COLO668 (cell line): ENCODE measurements around the gene MBD3L1.
A peak's percentile ranks its signal among the peaks of the same experiment; 100 is the strongest.

Experiments
- DNase-seq: peaks from one replicate; lab custom pipeline; 2025; ENCODE audit not compliant: unreplicated experiment; lab: John Stamatoyannopoulos, UW

Gene MBD3L1

GRCh38 chr19:8832132-8833021 lies at the start of gene MBD3L1, which contains the start of gene ZNF558:
MBD3L1 (plus strand) TSS chr19:8832377; CDS start chr19:8842679, 10,302 bp downstream.
ZNF558 (minus strand) TSS chr19:8832304; CDS start chr19:8822659, 9,645 bp downstream.
- DNase-seq, result peak; percentile 96

GRCh38 chr19:8794823-8795222 lies 37.4 kb upstream of the MBD3L1 start:
- DNase-seq, result no peak

- DNase-seq, result no peak
Observed at GRCh38 chr19:8806661-8807060, 25.5 kb upstream of the MBD3L1 start.

- no peak for DNase-seq
Observed at GRCh38 chr19:8811315-8812172, 20.6 kb upstream of the MBD3L1 start.

- no peak for DNase-seq
Observed at GRCh38 chr19:8814176-8814575, 18.0 kb upstream of the MBD3L1 start.

- DNase-seq, result no peak
Observed at GRCh38 chr19:8815780-8816179, 16.4 kb upstream of the MBD3L1 start.

- no peak for DNase-seq
Observed at GRCh38 chr19:8820234-8820633, 11.9 kb upstream of the MBD3L1 start.

- DNase-seq, result no peak
Observed at GRCh38 chr19:8821748-8822241, 10.4 kb upstream of the MBD3L1 start.

GRCh38 chr19:8826371-8826770 lies 5.8 kb upstream of the MBD3L1 start:
- DNase-seq, result peak; percentile 15

GRCh38 chr19:8827277-8827676 lies 4.9 kb upstream of the MBD3L1 start:
- no peak for DNase-seq

GRCh38 chr19:8831373-8831772 lies 804 bp upstream of the MBD3L1 start:
- no peak for DNase-seq

- DNase-seq, result no peak
Observed at GRCh38 chr19:8831832-8832131, 395 bp upstream of the MBD3L1 start.

GRCh38 chr19:8835446-8835845 lies 3.3 kb downstream of the MBD3L1 start:
- DNase-seq, result no peak

- no peak for DNase-seq
Observed at GRCh38 chr19:8835877-8836276, 3.7 kb downstream of the MBD3L1 start.

- no peak for DNase-seq
Observed at GRCh38 chr19:8840708-8841107, 8.5 kb downstream of the MBD3L1 start.

- DNase-seq, result no peak
Observed at GRCh38 chr19:8846819-8847218, 14.6 kb downstream of the MBD3L1 start.

- no peak for DNase-seq
Observed at GRCh38 chr19:8849232-8849631, 17.1 kb downstream of the MBD3L1 start.

- no peak for DNase-seq
Observed at GRCh38 chr19:8850488-8850887, 18.3 kb downstream of the MBD3L1 start.

- DNase-seq, result no peak
Observed at GRCh38 chr19:8858260-8858659, 26.1 kb downstream of the MBD3L1 start.

- DNase-seq, result no peak
Observed at GRCh38 chr19:8866344-8866743, 34.2 kb downstream of the MBD3L1 start.

GRCh38 chr19:8877854-8878705 lies 45.9 kb downstream of the MBD3L1 start:
- no peak for DNase-seq
